K562 (cell line): ENCODE measurements around the gene SLC22A7. TPM values are rescaled to one million over a fixed set of nuclear protein-coding genes. Genes with fewer than 3 reads are reported as not detected.

Experiments used
- ATF7 ChIP-seq: fragments of 450-650 bp; IDR thresholded peaks from 2 replicates; pipeline ENCODE4 v1.7.1; 2014; ENCODE audit warnings: mild to moderate bottlenecking, moderate library complexity
- DMBX1 ChIP-seq: fragments of 250-450 bp; sonication (Bioruptor Pico); IDR thresholded peaks from 2 replicates; pipeline ENCODE4 v1.8.0; 2022; ENCODE audit warnings: inconsistent platforms, mild to moderate bottlenecking, moderate library complexity, borderline replicate concordance
- GATAD2B ChIP-seq: fragments of 450-650 bp; IDR thresholded peaks from 2 replicates; pipeline ENCODE4 v1.6.1; 2017; ENCODE audit warnings: mild to moderate bottlenecking, borderline replicate concordance
- HIVEP1 ChIP-seq: fragments of 250-450 bp; sonication (Bioruptor Pico); IDR thresholded peaks from 2 replicates; pipeline ENCODE4 v1.4.0; 2020; ENCODE audit warnings: mild to moderate bottlenecking
- NR3C1 ChIP-seq: sonication (generic); formaldehyde crosslinking; IDR thresholded peaks from 2 replicates; pipeline ENCODE4 v1.8.1; 2022; ENCODE audit warnings: missing genetic modification reagents
- SP2 ChIP-seq: IDR thresholded peaks from 2 replicates; pipeline ENCODE4 v1.6.1; 2011; ENCODE audit warnings: mild to moderate bottlenecking, low read depth, low read length, moderate library complexity; ENCODE audit not compliant: poor library complexity, severe bottlenecking; ENCODE audit errors: extremely low read depth
- TCF7 ChIP-seq: sonication (generic); IDR thresholded peaks from 2 replicates; pipeline ENCODE4 v1.6.1; 2016; ENCODE audit warnings: antibody characterized with exemption, borderline replicate concordance
- U2AF2 ChIP-seq: fragments of 200-400 bp; formaldehyde crosslinking; optimal IDR thresholded peaks from 2 replicates; pipeline ENCODE3; 2017; ENCODE audit warnings: low read depth, mild to moderate bottlenecking, low read length
- ZNF436 ChIP-seq: fragments of 250-450, 450-650 bp; sonication (Bioruptor Pico); formaldehyde crosslinking; IDR thresholded peaks from 2 replicates; pipeline ENCODE4 v1.7.0; 2020; ENCODE audit warnings: mild to moderate bottlenecking
- ZZZ3 ChIP-seq: fragments of 450-650 bp; IDR thresholded peaks from 2 replicates; pipeline ENCODE4 v1.6.1; 2016; ENCODE audit warnings: antibody characterized with exemption, mild to moderate bottlenecking, moderate library complexity
- polyA plus RNA-seq, 8 experiments: library from polyadenylated mRNA; depleted of rRNA in 4 of 8; stranded (reverse) in 5 of 8; unstranded in 3 of 8; fragments of >200 nt; fragmentation: Nextera tagmentation in 2 of 8; fragmentation: Illumina TruSeq in 1 of 8; extraction: Ambion mirVana in 2 of 8; extraction: Trizol in 1 of 8; gene quantifications; 2 replicates each; pipeline versions ENCODE4 v1.2.1 to v1.2.3, GENCODE V29; 2011 to 2014; ENCODE audit warnings: inconsistent platforms in 1 of 8, missing spikeins in 1 of 8
- total RNA-seq, 7 experiments: library from RNA; depleted of rRNA in 6 of 7; stranded (reverse); fragments of >200 nt in 6 of 7; fragmentation: Illumina TruSeq in 2 of 7; extraction: Trizol in 2 of 7; gene quantifications; 2 replicates each; pipeline versions ENCODE4 v1.2.1 to v1.2.3, GENCODE V29; 2011 to 2021; ENCODE audit warnings: low replicate concordance in 1 of 7
- TF ChIP-seq, protein P1 (sequence below): fragments of 250-450 bp; sonication (Bioruptor Pico); IDR thresholded peaks from 2 replicates; pipeline ENCODE4 v1.4.0; 2020; ENCODE audit warnings: mild to moderate bottlenecking, moderate library complexity, borderline replicate concordance
- TF ChIP-seq, protein P2 (sequence below), 2 experiments: fragments of 450-650 bp; IDR thresholded peaks; 2 replicates each; pipeline ENCODE4 v1.6.1; 2016; ENCODE audit warnings: mild to moderate bottlenecking in 2 of 2, borderline replicate concordance in 1 of 2, low read depth in 1 of 2, moderate library complexity in 1 of 2

SLC22A7 gene
- total and polyA plus RNA-seq, 9 of the 15 experiments (the other 6 are each of a cell fraction or from before 2014, with no cell fraction given): not detected

DNA sequence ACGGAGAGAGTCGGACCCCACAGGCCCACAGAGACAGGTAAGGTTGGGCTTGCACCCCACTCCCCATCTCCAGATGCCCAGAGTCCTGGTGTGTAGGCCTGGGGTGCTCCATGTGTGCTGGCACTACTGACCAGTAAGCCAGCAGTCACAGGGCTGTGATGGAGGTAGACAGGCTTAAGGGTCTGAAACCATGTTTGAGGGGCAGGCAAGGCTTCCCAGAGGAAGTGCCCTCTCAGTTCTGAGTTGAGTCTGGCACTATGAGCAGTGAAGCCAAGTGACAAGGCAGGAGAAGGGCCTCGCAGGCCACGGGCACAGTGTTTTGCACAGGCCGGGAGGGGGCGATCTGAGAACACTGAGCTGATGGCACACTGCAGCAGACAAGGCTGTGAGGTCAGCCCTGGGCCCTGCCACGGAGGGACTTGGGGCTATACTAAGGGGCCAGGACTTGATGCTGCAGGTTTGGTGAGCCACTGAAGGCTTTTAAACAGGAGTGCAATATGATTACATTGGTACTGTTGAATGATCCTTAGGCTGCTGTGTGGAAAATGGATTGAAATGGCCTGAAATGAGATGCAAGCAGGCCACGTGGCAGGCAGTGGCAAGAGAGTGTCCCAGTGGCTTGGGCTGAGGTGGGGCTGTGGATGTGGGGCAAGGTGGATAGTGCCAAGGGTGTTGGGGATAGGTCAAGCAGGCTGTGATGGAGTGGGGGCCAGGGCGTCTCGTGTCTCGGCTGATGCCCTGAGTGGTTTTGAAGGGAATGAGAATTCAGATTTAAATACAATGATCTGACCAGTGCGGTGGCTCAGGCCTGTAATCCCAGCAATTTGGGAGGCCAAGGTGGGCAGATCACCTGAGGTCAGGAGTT is 34.5 kb upstream of the SLC22A7 start (continued):
- TF ChIP-seq GATAD2B: no peak
- TF ChIP-seq SP2: no peak
- no peak for TF ChIP-seq U2AF2
- TF ChIP-seq NR3C1 (CRISPR knock-in tag): no peak
- TF ChIP-seq TCF7: no peak
- TF ChIP-seq, protein P1, sequence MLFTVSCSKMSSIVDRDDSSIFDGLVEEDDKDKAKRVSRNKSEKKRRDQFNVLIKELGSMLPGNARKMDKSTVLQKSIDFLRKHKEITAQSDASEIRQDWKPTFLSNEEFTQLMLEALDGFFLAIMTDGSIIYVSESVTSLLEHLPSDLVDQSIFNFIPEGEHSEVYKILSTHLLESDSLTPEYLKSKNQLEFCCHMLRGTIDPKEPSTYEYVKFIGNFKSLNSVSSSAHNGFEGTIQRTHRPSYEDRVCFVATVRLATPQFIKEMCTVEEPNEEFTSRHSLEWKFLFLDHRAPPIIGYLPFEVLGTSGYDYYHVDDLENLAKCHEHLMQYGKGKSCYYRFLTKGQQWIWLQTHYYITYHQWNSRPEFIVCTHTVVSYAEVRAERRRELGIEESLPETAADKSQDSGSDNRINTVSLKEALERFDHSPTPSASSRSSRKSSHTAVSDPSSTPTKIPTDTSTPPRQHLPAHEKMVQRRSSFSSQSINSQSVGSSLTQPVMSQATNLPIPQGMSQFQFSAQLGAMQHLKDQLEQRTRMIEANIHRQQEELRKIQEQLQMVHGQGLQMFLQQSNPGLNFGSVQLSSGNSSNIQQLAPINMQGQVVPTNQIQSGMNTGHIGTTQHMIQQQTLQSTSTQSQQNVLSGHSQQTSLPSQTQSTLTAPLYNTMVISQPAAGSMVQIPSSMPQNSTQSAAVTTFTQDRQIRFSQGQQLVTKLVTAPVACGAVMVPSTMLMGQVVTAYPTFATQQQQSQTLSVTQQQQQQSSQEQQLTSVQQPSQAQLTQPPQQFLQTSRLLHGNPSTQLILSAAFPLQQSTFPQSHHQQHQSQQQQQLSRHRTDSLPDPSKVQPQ: no peak
- TF ChIP-seq, protein P2, sequence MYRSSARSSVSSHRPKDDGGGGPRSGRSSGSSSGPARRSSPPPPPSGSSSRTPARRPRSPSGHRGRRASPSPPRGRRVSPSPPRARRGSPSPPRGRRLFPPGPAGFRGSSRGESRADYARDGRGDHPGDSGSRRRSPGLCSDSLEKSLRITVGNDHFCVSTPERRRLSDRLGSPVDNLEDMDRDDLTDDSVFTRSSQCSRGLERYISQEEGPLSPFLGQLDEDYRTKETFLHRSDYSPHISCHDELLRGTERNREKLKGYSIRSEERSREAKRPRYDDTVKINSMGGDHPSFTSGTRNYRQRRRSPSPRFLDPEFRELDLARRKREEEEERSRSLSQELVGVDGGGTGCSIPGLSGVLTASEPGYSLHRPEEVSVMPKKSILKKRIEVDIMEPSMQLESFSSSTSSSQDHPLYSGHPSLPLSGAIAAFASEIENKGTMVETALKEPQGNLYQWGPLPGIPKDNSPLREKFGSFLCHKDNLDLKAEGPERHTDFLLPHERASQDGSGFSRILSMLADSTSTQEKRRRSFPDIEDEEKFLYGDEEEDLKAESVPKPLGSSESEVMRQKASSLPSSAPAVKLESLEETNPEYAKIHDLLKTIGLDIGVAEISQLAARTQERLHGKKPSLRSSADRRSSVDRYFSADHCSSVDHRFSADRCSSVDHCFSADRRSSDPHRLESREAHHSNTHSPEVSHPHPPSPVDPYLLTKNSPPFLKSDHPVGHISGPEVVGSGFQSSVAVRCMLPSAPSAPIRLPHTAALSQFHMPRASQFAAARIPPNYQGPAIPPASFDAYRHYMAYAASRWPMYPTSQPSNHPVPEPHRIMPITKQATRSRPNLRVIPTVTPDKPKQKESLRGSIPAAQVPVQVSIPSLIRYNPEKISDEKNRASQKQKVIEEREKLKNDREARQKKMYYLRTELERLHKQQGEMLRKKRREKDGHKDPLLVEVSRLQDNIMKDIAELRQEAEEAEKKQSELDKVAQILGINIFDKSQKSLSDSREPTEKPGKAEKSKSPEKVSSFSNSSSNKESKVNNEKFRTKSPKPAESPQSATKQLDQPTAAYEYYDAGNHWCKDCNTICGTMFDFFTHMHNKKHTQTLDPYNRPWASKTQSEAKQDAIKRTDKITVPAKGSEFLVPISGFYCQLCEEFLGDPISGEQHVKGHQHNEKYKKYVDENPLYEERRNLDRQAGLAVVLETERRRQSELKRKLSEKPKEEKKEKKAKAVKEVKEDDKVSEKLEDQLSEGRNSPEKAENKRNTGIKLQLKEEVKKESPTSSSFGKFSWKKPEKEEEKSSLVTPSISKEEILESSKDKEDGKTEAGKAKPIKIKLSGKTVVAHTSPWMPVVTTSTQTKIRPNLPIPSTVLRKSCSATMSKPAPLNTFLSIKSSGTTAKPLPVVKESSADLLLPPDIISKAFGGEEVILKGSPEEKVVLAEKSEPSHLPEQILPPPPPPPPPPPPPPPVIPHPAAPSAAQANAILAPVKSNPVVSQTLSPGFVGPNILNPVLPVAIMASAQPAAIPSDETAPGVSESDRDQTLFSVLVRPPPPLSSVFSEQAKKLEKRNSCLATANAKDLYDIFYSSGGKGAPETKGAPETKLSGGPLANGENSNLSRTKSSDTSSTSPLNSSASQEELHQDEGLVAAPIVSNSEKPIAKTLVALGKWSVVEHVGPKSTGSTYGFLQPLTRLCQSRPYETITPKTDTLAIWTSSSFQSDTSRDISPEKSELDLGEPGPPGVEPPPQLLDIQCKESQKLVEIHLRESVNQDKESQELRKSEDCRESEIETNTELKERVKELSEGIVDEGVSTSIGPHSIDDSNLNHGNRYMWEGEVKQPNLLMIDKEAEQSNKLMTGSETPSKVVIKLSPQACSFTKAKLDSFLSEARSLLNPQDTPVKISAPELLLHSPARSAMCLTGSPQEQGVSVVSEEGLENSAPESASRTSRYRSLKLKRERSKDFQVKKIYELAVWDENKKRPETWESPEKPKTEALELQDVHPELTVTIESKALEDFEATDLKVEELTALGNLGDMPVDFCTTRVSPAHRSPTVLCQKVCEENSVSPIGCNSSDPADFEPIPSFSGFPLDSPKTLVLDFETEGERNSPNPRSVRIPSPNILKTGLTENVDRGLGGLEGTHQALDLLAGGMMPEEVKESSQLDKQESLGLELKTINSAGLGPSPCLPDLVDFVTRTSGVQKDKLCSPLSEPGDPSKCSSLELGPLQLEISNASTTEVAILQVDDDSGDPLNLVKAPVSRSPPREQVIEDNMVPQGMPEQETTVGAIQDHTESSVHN (IDR thresholded peaks at IDR 0.05; ENCODE audit: borderline replicate concordance in 1 of 2, low read depth in 1 of 2): no peak
- TF ChIP-seq ZZZ3: no peak
- TF ChIP-seq ATF7: peak; percentile 54; the same call in 1 of the 2 replicates
- TF ChIP-seq ZNF436 (CRISPR knock-in tag): no peak
- no peak for TF ChIP-seq DMBX1 (CRISPR knock-in tag)
- TF ChIP-seq HIVEP1 (CRISPR knock-in tag): no peak
